Hematopoietic multipotent progenitor cell (in vitro differentiated cells): ENCODE measurements around the gene RAP1GAP2. TPM values are rescaled to one million over a fixed set of nuclear protein-coding genes. Genes with fewer than 3 reads are reported as not detected.
"Not testable (repeated sequence)": the region's sequence is repeated elsewhere in the genome, so short reads cannot be mapped to it uniquely, and the experiment has no call there.

Experiments
- DNase-seq, 3 donors: peaks; one replicate each; pipeline ENCODE4 v3.0.0-alpha.2; 2011 to 2015; ENCODE audit warnings: low read depth in 2 of 3, low spot score in 2 of 3
- total RNA-seq: library from RNA; depleted of rRNA; stranded (reverse); fragments of >200 nt; gene quantifications from one replicate; pipeline ENCODE4 v1.2.3, GENCODE V29; 2012

The RAP1GAP2 gene
- total RNA-seq = 28.0 TPM

- peak in 2 of 3 donors; percentile 89 to 94 for DNase-seq
Measured at GRCh38 chr17:2796164-2797125, at the start of gene RAP1GAP2. RAP1GAP2 (plus strand) TSS chr17:2796438; CDS start chr17:2796528, 90 bp downstream.

GRCh38 chr17:2749058-2749783 is 47.0 kb upstream of the RAP1GAP2 start, which contains the start of gene CCDC92B:
CCDC92B (minus strand) TSS chr17:2749652; CDS start chr17:2735145, 14,507 bp downstream.
- no peak for DNase-seq

GRCh38 chr17:2749784-2750181 is 46.5 kb upstream of the RAP1GAP2 start:
- peak; percentile 48 to 79 (median 75) for DNase-seq

- no peak for DNase-seq
Measured at GRCh38 chr17:2750721-2751120, 45.5 kb upstream of the RAP1GAP2 start.

GRCh38 chr17:2751491-2751890 is 44.7 kb upstream of the RAP1GAP2 start:
- DNase-seq = no peak

GRCh38 chr17:2755891-2756724 is 40.1 kb upstream of the RAP1GAP2 start:
- no peak for DNase-seq

GRCh38 chr17:2758870-2759269 is 37.4 kb upstream of the RAP1GAP2 start:
- DNase-seq = no peak

- no peak for DNase-seq
Measured at GRCh38 chr17:2770129-2770528, 26.1 kb upstream of the RAP1GAP2 start.

- DNase-seq = no peak
Measured at GRCh38 chr17:2775206-2775605, 21.0 kb upstream of the RAP1GAP2 start.

- no peak for DNase-seq
Measured at GRCh38 chr17:2776589-2777241, 19.5 kb upstream of the RAP1GAP2 start.

- no peak for DNase-seq
Measured at GRCh38 chr17:2777242-2777867, 18.9 kb upstream of the RAP1GAP2 start.

- DNase-seq = no peak
Measured at GRCh38 chr17:2778489-2778888, 17.7 kb upstream of the RAP1GAP2 start.

- no peak for DNase-seq
Measured at GRCh38 chr17:2779545-2779944, 16.7 kb upstream of the RAP1GAP2 start.

GRCh38 chr17:2780256-2780655 is 16.0 kb upstream of the RAP1GAP2 start:
- no peak for DNase-seq

- DNase-seq = no peak
Measured at GRCh38 chr17:2780931-2781454, 15.2 kb upstream of the RAP1GAP2 start.

- DNase-seq = not testable (repeated sequence)
Measured at GRCh38 chr17:2781598-2781997, 14.6 kb upstream of the RAP1GAP2 start.

- DNase-seq = peak in 1 of 3 donors; percentile 19
Measured at GRCh38 chr17:2782055-2782454, 14.2 kb upstream of the RAP1GAP2 start.

- no peak for DNase-seq
Measured at GRCh38 chr17:2783310-2784030, 12.8 kb upstream of the RAP1GAP2 start.

- no peak for DNase-seq
Measured at GRCh38 chr17:2784864-2785263, 11.4 kb upstream of the RAP1GAP2 start.
